Measurements from ENCODE around the gene PRMT1. TPM values are rescaled to one million over a fixed set of nuclear protein-coding genes. Genes with fewer than 3 reads are reported as not detected.

The PRMT1 gene
- total RNA-seq, 1 experiment from 2014 or later: 505 TPM

- H3K9me3 Mint-ChIP-seq: no peaks in the 10 kb centered on the region; a peak in 2 of 5 replicates
These were observed 6.8 kb downstream of the PRMT1 start for GRCh38 chr19:49683814-49684250.

More at GRCh38 chr19:49683814-49684250, 6.8 kb downstream of the PRMT1 start:
- Mint-ChIP-seq H3K4me1 (peaks cover 28 to 59% of the 10 kb centered on the region in 2 experiments), H3K27ac (peak overlapping the region in 2 of 3 experiments; percentile 11 to 88; a peak in 1 of 7 replicates), H3K4me3 (peak overlapping the region in 1 of 2 experiments; percentile 46; a peak in 2 of 5 replicates), H3K27me3 (ENCODE audit: low read depth) (no peaks in the 10 kb centered on the region; the same call in 1 of the 2 replicates), H3K36me3 (ENCODE audit: insufficient read depth in 1 of 3, low read depth in 3 of 3) (peaks cover 46 to 73% (median 63%) of the 10 kb centered on the region in 3 experiments)
- H3K9ac ChIP-seq (ENCODE audit: extremely low read depth, insufficient read length, low read length): no peak overlapping the region
- no peak overlapping the region for H3K56ac ChIP-seq (ENCODE audit: insufficient read length, low read depth, low read length)
- peaks cover 10% of the 10 kb centered on the region; the same call in 1 of the 2 replicates for H3K79me2 ChIP-seq (ENCODE audit: insufficient read depth, low read length)
- H2BK120ac ChIP-seq (ENCODE audit: low read depth, low read length, poor library complexity, severe bottlenecking): no peak overlapping the region
- no peak overlapping the region for H2BK12ac ChIP-seq (ENCODE audit: insufficient read length, low read depth, low read length)
- H3K27me3 ChIP-seq (ENCODE audit: insufficient read depth, low read length): no peaks in the 10 kb centered on the region
- no peak overlapping the region for H2BK5ac ChIP-seq (ENCODE audit: insufficient read length, low read length)
- no peak overlapping the region for H3K18ac ChIP-seq (ENCODE audit: insufficient read length, low read depth, low read length)
- no peak overlapping the region for H3K14ac ChIP-seq (ENCODE audit: insufficient read depth, low read length)
- H2AFZ ChIP-seq (ENCODE audit: low read length): no peak overlapping the region
- no peak overlapping the region for H2BK20ac ChIP-seq (ENCODE audit: low read depth, low read length, poor library complexity, severe bottlenecking)
- no peaks in the 10 kb centered on the region for H3K23me2 ChIP-seq (ENCODE audit: insufficient read length, low read depth, low read length, poor library complexity, severe bottlenecking)
- no peaks in the 10 kb centered on the region for H4K20me1 ChIP-seq (ENCODE audit: control insufficient read depth, insufficient read depth, insufficient read length)
- no peak overlapping the region for H4K5ac ChIP-seq (ENCODE audit: insufficient read length, low read depth, low read length)
- H3K23ac ChIP-seq (ENCODE audit: insufficient read length, low read depth, low read length): no peak overlapping the region
- H3K4me1 ChIP-seq (ENCODE audit: insufficient read depth, low read length): peaks cover 12% of the 10 kb centered on the region; the same call in 1 of the 2 replicates
- no peaks in the 10 kb centered on the region for H3K9me3 ChIP-seq (ENCODE audit: control insufficient read depth, low read depth, low read length)
- H3K79me1 ChIP-seq (ENCODE audit: insufficient read depth, low read depth, low read length, poor library complexity, severe bottlenecking): peaks cover 2% of the 10 kb centered on the region
- no peak overlapping the region for H3K27ac ChIP-seq (ENCODE audit: insufficient read length, low read depth, low read length)
- H3K4me2 ChIP-seq (ENCODE audit: insufficient read depth, insufficient read length, low read length): no peak overlapping the region
- no peak overlapping the region for H4K91ac ChIP-seq (ENCODE audit: insufficient read length, low read depth, low read length)
- WGBS (ENCODE audit: extremely low coverage, insufficient read length, low lambda C conversion rate): no CpG with 5 or more reads among the region's 18 CpGs
- no peak overlapping the region for H2BK15ac ChIP-seq (ENCODE audit: low read depth, low read length)
- no peak overlapping the region for H4K8ac ChIP-seq (replicated peaks; ENCODE audit: insufficient read length, low read depth, low read length)
- H2AK5ac ChIP-seq (ENCODE audit: insufficient read length, low read length): no peak overlapping the region
- no peak overlapping the region for H3K4ac ChIP-seq (ENCODE audit: low read depth, low read length)
- no peak for TF ChIP-seq CTCF (conservative IDR thresholded peaks at IDR 0.05)
- no peak for DNase-seq
- no peak overlapping the region for H3T11ph ChIP-seq (ENCODE audit: low read length)

Measured in H9 (cell line).